ENCODE results near the gene MYL3.

The MYL3 gene

GRCh38 chr3:46865546-46865945 lies 2.3 kb upstream of the MYL3 start:
- no peak for DNase-seq (ENCODE audit: low spot score)

GRCh38 chr3:46865031-46865507 lies 1.8 kb upstream of the MYL3 start:
- DNase-seq (ENCODE audit: low spot score): no peak

DNA sequence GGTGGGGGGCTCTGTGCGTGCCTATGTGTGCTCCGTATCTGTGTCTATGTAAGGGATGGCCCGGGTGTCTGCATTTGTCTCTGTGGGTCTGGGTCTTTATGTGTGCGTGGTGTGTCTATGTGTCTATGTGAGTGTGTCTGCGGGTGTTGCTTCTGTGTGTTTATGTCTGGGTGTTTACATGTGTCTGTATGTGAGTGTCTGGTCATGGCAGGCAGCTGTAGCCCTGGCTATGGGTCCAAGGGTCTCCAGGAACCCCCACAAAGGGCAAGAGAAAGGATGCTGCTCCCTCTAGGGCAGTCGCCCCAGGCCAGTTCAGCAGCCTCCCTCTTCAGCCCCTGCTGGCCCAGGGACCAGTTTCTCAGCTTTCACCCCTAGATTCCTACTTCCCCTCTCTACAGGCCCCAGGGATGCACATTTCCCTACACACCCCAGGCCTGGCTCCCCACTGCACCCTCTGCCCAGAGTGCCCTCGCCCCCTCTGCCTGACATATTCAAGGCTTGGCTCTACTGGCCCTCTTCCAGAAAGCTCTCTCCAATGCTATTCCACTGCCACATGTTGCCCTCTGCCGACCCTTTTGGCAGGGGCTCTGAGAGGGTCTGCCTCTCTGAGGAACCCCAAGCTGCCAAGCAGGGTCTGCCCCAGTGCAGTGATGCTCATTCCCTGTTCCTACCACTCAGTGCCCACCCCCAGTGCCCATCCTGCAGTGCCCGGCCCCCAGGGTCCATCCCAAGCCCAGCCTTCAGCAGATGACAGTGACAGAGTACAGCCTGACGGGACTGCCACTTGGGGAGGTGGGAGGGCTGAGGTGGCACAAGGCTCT lies 1.0 kb upstream of the MYL3 start:
- peak; percentile 62 for DNase-seq (ENCODE audit: low spot score)

- DNase-seq (ENCODE audit: low spot score): peak; percentile 60
Observed at GRCh38 chr3:46862369-46863025, 747 bp downstream of the MYL3 start.

DNA sequence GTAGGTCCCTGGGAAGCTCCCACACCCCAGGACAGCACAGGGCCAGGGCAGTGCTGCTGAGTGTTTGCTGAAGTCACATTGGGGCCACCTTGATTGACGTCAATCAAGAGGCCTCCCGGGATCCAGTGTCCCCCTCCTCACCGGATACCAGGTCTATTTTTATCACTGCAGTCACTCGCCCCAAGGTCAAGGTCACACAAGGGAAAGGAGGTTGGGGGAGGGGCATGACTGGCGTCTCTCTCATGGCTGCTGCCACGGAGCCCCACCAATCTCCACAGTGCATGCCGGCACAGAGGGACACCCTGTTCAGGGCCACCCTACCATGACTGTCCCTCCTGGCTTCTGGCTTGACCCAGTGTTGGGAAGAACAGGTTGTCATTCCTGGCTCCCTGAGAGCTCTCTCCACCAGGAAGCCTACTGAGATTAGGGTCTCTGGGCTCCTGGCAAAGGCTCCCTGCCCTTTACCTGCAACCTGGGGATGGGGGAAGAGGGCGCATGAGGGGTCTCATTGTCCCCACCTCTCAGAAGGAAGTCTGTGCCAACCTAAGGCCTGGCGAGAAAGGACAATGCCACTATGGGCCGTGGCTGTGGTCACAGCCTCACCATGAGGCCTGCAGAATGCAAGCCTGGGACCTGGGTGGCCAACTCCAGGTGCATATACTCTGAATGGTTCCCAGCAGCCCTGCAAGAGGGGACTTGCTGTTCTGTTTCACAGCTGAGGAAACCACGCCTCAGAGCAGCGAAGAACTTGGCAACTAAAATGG lies 1.5 kb downstream of the MYL3 start:
- DNase-seq (ENCODE audit: low spot score): peak; percentile 63

DNA sequence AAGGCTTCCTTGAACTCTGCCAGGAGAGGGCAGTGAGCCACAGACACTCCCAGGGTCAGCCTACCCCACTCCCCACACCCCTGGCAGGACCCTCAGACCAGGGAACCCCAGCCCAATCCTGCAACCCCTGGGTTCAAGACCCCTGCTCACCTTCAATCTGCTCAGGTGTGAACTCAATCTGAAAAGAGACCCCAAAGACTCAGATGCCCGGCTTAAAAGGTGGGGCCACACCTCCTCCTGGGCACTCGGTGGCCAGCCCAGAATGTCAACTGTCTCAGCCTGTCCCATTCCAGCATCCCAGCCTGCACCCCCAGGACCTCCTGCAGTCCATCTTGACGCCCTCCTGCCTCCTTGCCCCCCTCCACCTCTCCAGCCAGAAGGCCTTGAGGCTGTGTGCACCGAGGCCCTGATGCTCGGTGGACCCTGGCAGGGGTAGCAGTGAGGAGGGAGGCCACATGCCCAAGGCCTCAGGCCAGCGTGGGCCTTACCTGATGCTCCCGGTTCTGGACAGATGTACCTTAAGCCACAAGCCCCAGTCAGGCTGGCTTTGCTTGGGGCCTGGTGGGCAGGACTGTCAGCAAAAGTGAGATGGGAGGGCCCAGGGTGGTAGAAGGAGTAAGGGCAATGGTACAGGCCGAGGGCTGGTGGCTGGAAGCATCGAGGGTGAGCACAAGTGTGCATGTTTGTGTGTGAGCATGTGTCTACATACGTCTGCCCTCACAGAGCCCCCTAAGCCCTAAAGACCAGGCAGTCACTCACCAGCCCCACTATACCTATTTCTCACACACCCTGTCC lies 2.2 kb downstream of the MYL3 start:
- peak; percentile 42 for DNase-seq (ENCODE audit: low spot score)

DNA sequence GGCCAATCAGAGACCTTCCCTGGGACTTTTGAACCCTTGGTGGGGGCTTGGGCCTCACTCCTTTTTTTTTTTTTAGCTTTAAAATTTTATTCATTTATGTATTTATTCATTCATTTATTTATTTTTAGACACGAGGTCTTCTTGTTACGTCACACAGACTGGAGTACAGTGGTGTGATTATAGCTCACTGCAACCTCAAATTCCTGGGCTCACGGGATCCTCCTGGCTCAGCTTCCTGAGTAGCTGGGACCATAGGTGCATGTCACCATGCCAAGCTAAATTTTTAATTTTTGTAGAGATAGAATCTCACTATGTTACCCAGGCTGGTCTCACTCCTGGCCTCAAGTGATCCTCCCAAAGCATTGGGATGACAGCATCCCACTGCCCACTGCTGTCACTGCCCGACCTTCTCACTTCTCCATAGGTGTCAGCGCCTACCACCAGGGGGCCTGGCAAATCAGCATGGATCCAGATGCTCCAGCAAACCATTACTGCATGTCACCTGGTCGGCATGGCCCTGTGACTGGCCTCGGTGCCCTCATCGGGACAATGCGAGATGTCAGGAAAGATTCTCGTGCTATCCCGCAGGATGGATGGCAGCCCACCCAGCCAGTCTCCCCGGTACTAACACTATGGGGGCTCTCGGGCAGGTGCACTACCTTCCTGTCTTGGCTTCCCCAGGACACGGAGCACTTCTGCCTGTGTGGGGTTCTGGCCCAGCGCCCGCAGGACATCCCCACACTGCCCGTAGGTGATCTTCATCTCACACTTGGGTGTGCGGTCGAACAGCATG lies 3.0 kb downstream of the MYL3 start:
- peak; percentile 64 for DNase-seq (ENCODE audit: low spot score)

- peak; percentile 45 for DNase-seq (ENCODE audit: low spot score)
Observed at GRCh38 chr3:46859001-46859710, 4.1 kb downstream of the MYL3 start.

DNA sequence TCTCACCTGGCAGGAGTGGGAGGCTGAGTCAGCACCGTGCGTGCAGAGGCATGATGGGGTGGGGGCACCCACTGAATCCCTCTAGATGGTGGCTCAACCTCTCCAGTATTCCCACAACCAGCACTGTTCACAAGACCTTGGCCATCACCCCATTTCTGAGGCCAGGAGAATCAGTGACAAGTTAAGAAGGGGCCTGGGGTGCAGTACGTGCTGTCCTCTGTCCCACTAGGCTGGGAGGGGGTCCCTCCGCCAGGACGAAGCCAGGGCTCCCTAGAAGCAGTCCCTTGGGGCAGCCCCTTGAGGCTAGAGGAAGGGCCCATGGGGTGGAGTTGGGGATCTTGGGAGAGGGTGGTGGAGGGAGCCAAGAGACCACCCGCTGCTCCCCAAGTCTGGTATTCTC lies 4.8 kb downstream of the MYL3 start:
- peak; percentile 46 for DNase-seq (ENCODE audit: low spot score)

DNA sequence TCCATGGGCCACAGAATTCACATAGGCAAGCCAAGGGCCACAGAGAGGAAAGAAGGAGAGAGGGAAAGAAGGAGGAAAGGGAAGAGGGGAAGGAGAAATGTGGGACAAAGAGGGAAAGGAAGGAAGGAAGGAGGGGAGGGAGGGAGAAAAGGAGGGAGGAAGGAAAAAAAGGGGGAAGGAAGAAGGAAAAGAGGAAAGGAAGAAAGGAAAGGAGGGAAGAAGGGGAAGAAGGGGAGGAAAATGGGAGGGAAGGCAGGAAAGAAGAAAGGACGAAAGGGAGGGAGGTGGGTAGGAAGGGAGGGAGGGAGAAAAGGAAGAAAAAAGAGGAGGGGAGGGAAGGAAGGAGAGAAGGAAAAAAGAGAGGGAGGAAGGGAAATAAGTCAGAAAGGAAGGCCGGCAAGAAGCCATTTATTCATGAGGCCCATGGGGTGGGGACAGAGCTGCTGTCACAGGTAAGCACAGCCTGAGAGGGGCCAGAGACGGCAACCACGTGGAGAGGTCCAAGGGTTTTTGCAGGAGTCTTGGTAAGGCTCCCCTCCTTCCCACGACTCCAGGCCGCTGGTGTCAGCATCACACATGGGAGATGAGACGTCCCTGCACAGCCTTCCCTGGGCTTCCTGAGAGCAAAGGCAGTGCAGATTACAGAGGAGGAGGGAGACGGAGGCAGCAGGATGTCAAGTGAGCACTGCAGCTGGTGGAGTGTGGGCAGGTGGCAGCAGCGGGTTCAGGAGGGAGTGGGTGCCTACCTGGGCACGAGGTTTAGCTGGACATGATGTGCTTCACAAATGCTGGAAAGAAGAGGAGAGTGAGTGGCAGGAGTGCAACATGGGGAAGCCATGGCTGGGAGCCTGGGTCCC lies 5.5 kb downstream of the MYL3 start:
- DNase-seq (ENCODE audit: low spot score): peak; percentile 53

GRCh38 chr3:46856576-46857471 lies 6.4 kb downstream of the MYL3 start:
- DNase-seq (ENCODE audit: low spot score): peak; percentile 53

GRCh38 chr3:46854555-46854991 lies 8.7 kb downstream of the MYL3 start:
- peak; percentile 56 for DNase-seq (ENCODE audit: low spot score)

DNA sequence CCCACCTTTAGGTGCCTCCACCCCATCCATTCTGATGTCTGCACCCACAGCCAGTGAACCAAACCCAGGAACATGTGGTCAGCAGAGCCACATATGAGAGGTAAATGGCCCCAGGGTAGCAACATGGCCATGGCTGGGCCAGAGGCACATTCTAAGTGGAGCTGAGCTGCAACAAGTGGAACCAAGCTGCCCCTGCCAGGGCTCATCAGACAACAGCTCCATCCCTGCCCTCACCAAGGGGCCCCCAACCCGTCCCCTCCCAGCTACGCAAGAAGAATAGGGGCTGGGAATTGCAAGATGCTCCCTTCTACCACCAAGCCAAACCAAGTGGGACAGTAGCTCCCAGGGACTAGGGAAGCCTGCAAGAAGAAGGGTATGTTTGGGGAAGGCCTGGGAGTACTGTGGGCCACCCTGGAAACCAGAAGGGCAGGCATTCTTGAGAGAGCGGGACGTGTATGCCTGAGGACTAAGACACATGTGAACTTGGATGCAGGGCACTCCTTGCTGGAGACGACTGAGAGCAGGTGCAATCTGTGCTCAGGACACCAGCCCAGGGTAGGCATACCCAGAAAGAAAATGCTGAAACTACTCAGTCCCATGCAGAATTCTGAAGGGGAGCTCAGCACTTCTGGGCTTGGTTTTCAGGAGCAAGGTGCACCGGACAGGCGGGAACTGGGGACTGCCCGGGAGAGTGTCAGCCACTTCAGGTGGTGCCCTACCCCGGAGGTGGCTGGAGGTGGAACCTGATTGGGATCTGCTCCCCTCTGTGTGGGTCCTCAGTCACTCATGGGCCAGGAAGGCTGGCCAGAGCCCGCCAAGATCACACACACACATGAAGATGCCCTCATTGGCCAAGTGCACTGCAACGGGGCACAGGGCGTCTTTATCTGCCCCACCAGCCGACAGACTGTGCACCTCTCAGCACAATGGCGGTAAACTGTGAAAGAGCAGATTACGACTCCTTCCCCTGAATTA lies 9.5 kb downstream of the MYL3 start:
- DNase-seq (ENCODE audit: low spot score): peak; percentile 38

- DNase-seq (ENCODE audit: low spot score): peak; percentile 47
Observed at GRCh38 chr3:46852839-46853355, 10.3 kb downstream of the MYL3 start.

DNA sequence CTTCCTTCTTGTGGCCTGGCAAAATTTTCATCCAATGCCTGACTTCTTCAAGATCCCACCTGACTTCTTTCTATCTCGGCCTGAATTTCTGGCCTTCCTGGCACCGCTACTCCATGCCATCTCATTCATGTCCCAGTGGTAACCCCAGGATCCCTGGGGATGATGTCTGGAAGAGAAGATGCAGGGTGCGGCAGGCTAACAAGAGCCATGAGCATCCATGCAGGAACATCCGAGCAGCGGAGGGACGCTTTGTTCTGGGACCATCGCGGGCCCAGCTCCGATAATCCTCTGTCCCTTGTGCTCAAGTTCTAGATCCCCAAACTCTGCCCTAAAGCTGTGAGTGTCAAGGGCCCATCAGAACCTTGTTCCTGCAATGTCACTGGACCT lies 10.9 kb downstream of the MYL3 start:
- DNase-seq (ENCODE audit: low spot score): peak; percentile 42

Measured in left forelimb (tissue), 1 donor.